HCT116 (cell line): ENCODE data around the gene SUFU.

Experiments used
- CTCF ChIP-seq, 3 experiments: fragments of 200-600 bp in 1 of 3; sonication (generic) in 1 of 3; IDR thresholded peaks in 2 of 3; conservative IDR thresholded peaks in 1 of 3; 2 replicates each; pipeline ENCODE4 v1.5.1; 2012 to 2017; ENCODE audit warnings: low read depth in 2 of 3, low read length in 2 of 3, antibody characterized with exemption in 1 of 3, borderline replicate concordance in 1 of 3, control low read depth in 1 of 3, mild to moderate bottlenecking in 1 of 3, mixed read lengths in 1 of 3, mixed run types in 1 of 3, moderate library complexity in 1 of 3; ENCODE audit not compliant: insufficient read depth in 1 of 3
- EGR1 ChIP-seq: IDR thresholded peaks from 2 replicates; pipeline ENCODE4 v1.6.1; 2012; ENCODE audit warnings: low read depth
- ELF1 ChIP-seq: IDR thresholded peaks from 2 replicates; pipeline ENCODE4 v1.6.1; 2012; ENCODE audit warnings: low read depth, borderline replicate concordance
- POLR2A ChIP-seq: IDR thresholded peaks from 2 replicates; pipeline ENCODE4 v1.7.0; 2011; ENCODE audit warnings: borderline replicate concordance; ENCODE audit not compliant: insufficient read depth, insufficient read length; ENCODE audit errors: extremely low read depth
- POLR2AphosphoS5 ChIP-seq: IDR thresholded peaks from 2 replicates; pipeline ENCODE4 v1.6.1; 2011; ENCODE audit warnings: mild to moderate bottlenecking, low read depth, low read length, moderate library complexity
- SP1 ChIP-seq: IDR thresholded peaks from 2 replicates; pipeline ENCODE4 v1.6.1; 2012; ENCODE audit warnings: low read depth
- SRF ChIP-seq: IDR thresholded peaks from 2 replicates; pipeline ENCODE4 v1.6.1; 2012; ENCODE audit warnings: low read depth
- TF ChIP-seq, protein P1 (sequence below): IDR thresholded peaks from 2 replicates; pipeline ENCODE4 v1.6.1; 2012; ENCODE audit warnings: low read depth

GRCh38 chr10:102629661-102630614 is 126.2 kb downstream of the SUFU start:
- TF ChIP-seq CTCF (IDR thresholded peaks at IDR 0.05 in 2 of 3, conservative IDR thresholded peaks at IDR 0.05 in 1 of 3; ENCODE audit: borderline replicate concordance in 1 of 3, insufficient read depth in 1 of 3, low read depth in 2 of 3, low read length in 2 of 3) (no peak), SP1 (no peak), ELF1 (no peak), EGR1 (no peak), POLR2AphosphoS5 (peak; percentile 30; the same call in 1 of the 2 replicates), POLR2A (no peak), SRF (no peak)
- TF ChIP-seq, protein P1, sequence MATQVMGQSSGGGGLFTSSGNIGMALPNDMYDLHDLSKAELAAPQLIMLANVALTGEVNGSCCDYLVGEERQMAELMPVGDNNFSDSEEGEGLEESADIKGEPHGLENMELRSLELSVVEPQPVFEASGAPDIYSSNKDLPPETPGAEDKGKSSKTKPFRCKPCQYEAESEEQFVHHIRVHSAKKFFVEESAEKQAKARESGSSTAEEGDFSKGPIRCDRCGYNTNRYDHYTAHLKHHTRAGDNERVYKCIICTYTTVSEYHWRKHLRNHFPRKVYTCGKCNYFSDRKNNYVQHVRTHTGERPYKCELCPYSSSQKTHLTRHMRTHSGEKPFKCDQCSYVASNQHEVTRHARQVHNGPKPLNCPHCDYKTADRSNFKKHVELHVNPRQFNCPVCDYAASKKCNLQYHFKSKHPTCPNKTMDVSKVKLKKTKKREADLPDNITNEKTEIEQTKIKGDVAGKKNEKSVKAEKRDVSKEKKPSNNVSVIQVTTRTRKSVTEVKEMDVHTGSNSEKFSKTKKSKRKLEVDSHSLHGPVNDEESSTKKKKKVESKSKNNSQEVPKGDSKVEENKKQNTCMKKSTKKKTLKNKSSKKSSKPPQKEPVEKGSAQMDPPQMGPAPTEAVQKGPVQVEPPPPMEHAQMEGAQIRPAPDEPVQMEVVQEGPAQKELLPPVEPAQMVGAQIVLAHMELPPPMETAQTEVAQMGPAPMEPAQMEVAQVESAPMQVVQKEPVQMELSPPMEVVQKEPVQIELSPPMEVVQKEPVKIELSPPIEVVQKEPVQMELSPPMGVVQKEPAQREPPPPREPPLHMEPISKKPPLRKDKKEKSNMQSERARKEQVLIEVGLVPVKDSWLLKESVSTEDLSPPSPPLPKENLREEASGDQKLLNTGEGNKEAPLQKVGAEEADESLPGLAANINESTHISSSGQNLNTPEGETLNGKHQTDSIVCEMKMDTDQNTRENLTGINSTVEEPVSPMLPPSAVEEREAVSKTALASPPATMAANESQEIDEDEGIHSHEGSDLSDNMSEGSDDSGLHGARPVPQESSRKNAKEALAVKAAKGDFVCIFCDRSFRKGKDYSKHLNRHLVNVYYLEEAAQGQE = no peak
